ENCODE results near the gene AGO4.

The AGO4 gene

GRCh38 chr1:35894183-35894582 lies 86.4 kb downstream of the AGO4 start:
- no peak for DNase-seq (ENCODE audit: extremely low spot score)
- ChIA-PET CTCF (interaction anchor here (0.7 kb wide), 1 partner anchor 12 kb away, joined by 3 read pairs; no protein-coding TSS in a partner anchor), POLR2A (no interaction called here)
- TF ChIP-seq FOXK2 (IDR thresholded peaks at IDR 0.05) (no peak), LEF1 (IDR thresholded peaks at IDR 0.05; ENCODE audit: borderline replicate concordance) (no peak), CTBP1 (IDR thresholded peaks at IDR 0.05; ENCODE audit: borderline replicate concordance) (no peak), L3MBTL2 (conservative IDR thresholded peaks at IDR 0.05) (no peak), NFRKB (IDR thresholded peaks at IDR 0.05) (no peak), FOXM1 (IDR thresholded peaks at IDR 0.05; ENCODE audit: borderline replicate concordance) (no peak), SP1 (IDR thresholded peaks at IDR 0.05) (no peak), FOXA1 (IDR thresholded peaks at IDR 0.05) (no peak)
- TF ChIP-seq, protein P1, sequence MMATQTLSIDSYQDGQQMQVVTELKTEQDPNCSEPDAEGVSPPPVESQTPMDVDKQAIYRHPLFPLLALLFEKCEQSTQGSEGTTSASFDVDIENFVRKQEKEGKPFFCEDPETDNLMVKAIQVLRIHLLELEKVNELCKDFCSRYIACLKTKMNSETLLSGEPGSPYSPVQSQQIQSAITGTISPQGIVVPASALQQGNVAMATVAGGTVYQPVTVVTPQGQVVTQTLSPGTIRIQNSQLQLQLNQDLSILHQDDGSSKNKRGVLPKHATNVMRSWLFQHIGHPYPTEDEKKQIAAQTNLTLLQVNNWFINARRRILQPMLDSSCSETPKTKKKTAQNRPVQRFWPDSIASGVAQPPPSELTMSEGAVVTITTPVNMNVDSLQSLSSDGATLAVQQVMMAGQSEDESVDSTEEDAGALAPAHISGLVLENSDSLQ (IDR thresholded peaks at IDR 0.05) = no peak

DNA sequence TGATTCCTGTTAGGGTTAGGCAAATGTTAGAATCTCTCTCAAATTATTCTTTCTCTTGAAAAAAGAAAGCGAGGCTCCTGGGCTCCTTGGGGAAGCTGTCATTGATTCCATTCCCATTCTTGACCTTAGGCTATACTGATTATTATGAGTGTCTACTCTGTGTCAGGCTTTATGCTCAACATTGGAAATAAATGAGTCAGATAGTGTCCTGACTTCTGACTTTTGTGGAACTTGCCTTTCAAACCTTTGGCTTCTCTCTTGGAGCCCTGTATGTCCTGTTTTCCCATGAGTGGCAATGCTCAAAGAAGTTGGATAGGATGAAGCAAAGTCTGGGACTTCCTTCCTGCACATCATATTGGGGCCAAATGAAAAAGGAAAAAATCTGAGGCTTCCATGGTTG lies 86.8 kb downstream of the AGO4 start:
- no peak for DNase-seq (ENCODE audit: extremely low spot score)
- ChIA-PET POLR2A (no interaction called here), CTCF (interaction anchor here (0.7 kb wide), 1 partner anchor 11 kb away, joined by 3 read pairs; no protein-coding TSS in a partner anchor)
- TF ChIP-seq FOXK2 (IDR thresholded peaks at IDR 0.05) = no peak
- no peak for TF ChIP-seq L3MBTL2 (conservative IDR thresholded peaks at IDR 0.05)
- TF ChIP-seq ELF4 (IDR thresholded peaks at IDR 0.05) = no peak
- TF ChIP-seq SP1 (IDR thresholded peaks at IDR 0.05) = no peak
- no peak for TF ChIP-seq BHLHE40 (IDR thresholded peaks at IDR 0.05; ENCODE audit: borderline replicate concordance)
- no peak for TF ChIP-seq NFRKB (IDR thresholded peaks at IDR 0.05)
- TF ChIP-seq HDGF (IDR thresholded peaks at IDR 0.05; ENCODE audit: borderline replicate concordance) = no peak
- TF ChIP-seq CTBP1 (IDR thresholded peaks at IDR 0.05; ENCODE audit: borderline replicate concordance) = no peak
- TF ChIP-seq SUZ12 (IDR thresholded peaks at IDR 0.05) = no peak
- TF ChIP-seq, protein P1 (IDR thresholded peaks at IDR 0.05) = no peak
- TF ChIP-seq FOXA1 (IDR thresholded peaks at IDR 0.05) = no peak
- TF ChIP-seq LEF1 (IDR thresholded peaks at IDR 0.05; ENCODE audit: borderline replicate concordance) = no peak
- no peak for TF ChIP-seq ARNT (IDR thresholded peaks at IDR 0.05)
- no peak for TF ChIP-seq TARDBP (IDR thresholded peaks at IDR 0.05)
- no peak for TF ChIP-seq FOXM1 (IDR thresholded peaks at IDR 0.05; ENCODE audit: borderline replicate concordance)
- TF ChIP-seq ZNF384 (IDR thresholded peaks at IDR 0.05) = no peak

DNA sequence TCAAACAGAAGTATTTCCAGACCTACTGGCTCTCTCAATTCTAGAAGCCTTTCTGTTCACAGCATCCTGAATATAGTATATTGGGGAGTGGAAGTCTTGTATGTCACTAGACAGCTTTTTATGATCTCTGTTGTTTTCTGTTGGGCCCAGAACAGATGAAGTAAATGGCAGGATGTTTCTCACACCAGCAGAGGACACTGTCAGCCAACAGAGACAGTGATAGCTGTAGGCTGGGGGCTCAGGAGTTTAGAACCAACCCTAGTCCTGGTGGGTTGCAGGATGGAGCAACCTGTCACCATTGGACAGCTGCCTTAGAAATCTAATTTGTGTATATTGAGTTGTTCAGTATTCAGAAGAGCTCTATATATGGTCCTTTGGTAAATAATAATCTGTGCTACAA lies 92.1 kb downstream of the AGO4 start:
- DNase-seq (ENCODE audit: extremely low spot score) = no peak
- TF ChIP-seq CTBP1 (IDR thresholded peaks at IDR 0.05; ENCODE audit: borderline replicate concordance) = no peak
- TF ChIP-seq NFRKB (IDR thresholded peaks at IDR 0.05) = no peak
- TF ChIP-seq HDGF (IDR thresholded peaks at IDR 0.05; ENCODE audit: borderline replicate concordance) = no peak
- TF ChIP-seq ELF4 (IDR thresholded peaks at IDR 0.05) = no peak
- no peak for TF ChIP-seq TARDBP (IDR thresholded peaks at IDR 0.05)
- TF ChIP-seq FOXM1 (IDR thresholded peaks at IDR 0.05; ENCODE audit: borderline replicate concordance) = no peak
- no peak for TF ChIP-seq BHLHE40 (IDR thresholded peaks at IDR 0.05; ENCODE audit: borderline replicate concordance)
- no peak for TF ChIP-seq FOXA1 (IDR thresholded peaks at IDR 0.05)
- TF ChIP-seq ZNF384 (IDR thresholded peaks at IDR 0.05) = no peak
- no peak for TF ChIP-seq LEF1 (IDR thresholded peaks at IDR 0.05; ENCODE audit: borderline replicate concordance)
- no peak for TF ChIP-seq L3MBTL2 (conservative IDR thresholded peaks at IDR 0.05)
- TF ChIP-seq, protein P1 (IDR thresholded peaks at IDR 0.05) = no peak
- TF ChIP-seq FOXK2 (IDR thresholded peaks at IDR 0.05) = no peak
- no peak for TF ChIP-seq SP1 (IDR thresholded peaks at IDR 0.05)
- TF ChIP-seq SUZ12 (IDR thresholded peaks at IDR 0.05) = no peak
- ChIA-PET POLR2A (no interaction called here), CTCF (no interaction called here)

- DNase-seq (ENCODE audit: extremely low spot score) = no peak
- TF ChIP-seq ELF4 (IDR thresholded peaks at IDR 0.05) (no peak), CTBP1 (IDR thresholded peaks at IDR 0.05; ENCODE audit: borderline replicate concordance) (no peak), BHLHE40 (IDR thresholded peaks at IDR 0.05; ENCODE audit: borderline replicate concordance) (no peak), HDGF (IDR thresholded peaks at IDR 0.05; ENCODE audit: borderline replicate concordance) (no peak), LEF1 (IDR thresholded peaks at IDR 0.05; ENCODE audit: borderline replicate concordance) (no peak), FOXM1 (IDR thresholded peaks at IDR 0.05; ENCODE audit: borderline replicate concordance) (no peak), SP1 (IDR thresholded peaks at IDR 0.05) (no peak), FOXA1 (IDR thresholded peaks at IDR 0.05) (no peak), TARDBP (IDR thresholded peaks at IDR 0.05) (no peak), SUZ12 (IDR thresholded peaks at IDR 0.05) (no peak), L3MBTL2 (conservative IDR thresholded peaks at IDR 0.05) (no peak), FOXK2 (IDR thresholded peaks at IDR 0.05) (no peak), ARNT (IDR thresholded peaks at IDR 0.05) (no peak)
- CTCF ChIA-PET = no interaction called here
- POLR2A ChIA-PET = interaction anchor here (1.3 kb wide), 1 partner anchor 30 kb away, joined by 6 read pairs; the partner anchor contains the start of gene AGO3
These were observed 93.4 kb downstream of the AGO4 start for GRCh38 chr1:35901235-35901634.

GRCh38 chr1:35902671-35903070 lies 94.9 kb downstream of the AGO4 start:
- CTCF ChIA-PET = no interaction called here
- no peak for TF ChIP-seq FOXA1 (IDR thresholded peaks at IDR 0.05)
- TF ChIP-seq, protein P1 (IDR thresholded peaks at IDR 0.05) = no peak
- no peak for TF ChIP-seq ZNF384 (IDR thresholded peaks at IDR 0.05)
- no peak for TF ChIP-seq NFRKB (IDR thresholded peaks at IDR 0.05)
- no peak for TF ChIP-seq HDGF (IDR thresholded peaks at IDR 0.05; ENCODE audit: borderline replicate concordance)
- no peak for TF ChIP-seq FOXK2 (IDR thresholded peaks at IDR 0.05)
- no peak for TF ChIP-seq CTBP1 (IDR thresholded peaks at IDR 0.05; ENCODE audit: borderline replicate concordance)
- no peak for TF ChIP-seq SP1 (IDR thresholded peaks at IDR 0.05)
- TF ChIP-seq L3MBTL2 (conservative IDR thresholded peaks at IDR 0.05) = no peak
- no peak for TF ChIP-seq TARDBP (IDR thresholded peaks at IDR 0.05)
- POLR2A ChIA-PET = no interaction called here
- no peak for DNase-seq (ENCODE audit: extremely low spot score)
